K562 (cell line): ENCODE results near the gene PLEKHG4B. TPM values are rescaled to one million over a fixed set of nuclear protein-coding genes. Genes with fewer than 3 reads are reported as not detected.

Source experiments
- ATAC-seq: fragments of 200-7000 bp; cut with Tn5 transposase; 3 replicates; pipeline ENCODE4 v1.9.1; 2020; ENCODE audit warnings: moderate library complexity
- BruUV-seq: library from RNA; stranded (reverse); fragments of 400-500 nt; replicated peaks from 2 replicates; lab custom pipeline; 2021; lab: Mats Ljungman, UMichigan
- CTCF ChIA-PET: fragments of 300-600 bp; formaldehyde crosslinking; extraction: SDS; loops from one replicate; lab custom pipeline; 2021; ENCODE audit warnings: low intra/inter-chr PET ratio; lab: Yijun Ruan, JAX
- POLR2A ChIA-PET: fragments of 300-600, 350-650 bp; sonication (Branson Sonifier 250); formaldehyde crosslinking; extraction: SDS; loops from one replicate; lab custom pipeline; 2021; ENCODE audit warnings: antibody characterized with exemption, inconsistent platforms; lab: Yijun Ruan, JAX
- DNase-seq, 4 experiments: peaks; one replicate each; pipeline versions ENCODE4 v3.0.0 to v3.0.0-alpha.2; 2011 to 2018; ENCODE audit warnings: low spot score in 3 of 4, mixed read lengths in 3 of 4; ENCODE audit errors: extremely low read depth in 1 of 4
- FAIRE-seq: peaks from 2 replicates; lab custom pipeline; 2011; peaks lifted over from hg19 to GRCh38; lab: Jason Lieb, UNC
- H2AFZ ChIP-seq: 2 replicates; pipeline ENCODE4 v1.6.0; 2011; ENCODE audit warnings: low read depth, low read length, control low read depth, inconsistent platforms
- H3K27ac ChIP-seq: fragments of 200-600 bp; 3 replicates; pipeline ENCODE4 v1.8.0; 2011; ENCODE audit warnings: low read depth, mild to moderate bottlenecking, control low read depth, inconsistent platforms, low read length, moderate library complexity, mixed read lengths; ENCODE audit errors: extremely low read depth
- H3K27me3 ChIP-seq, 2 experiments: fragments of 300-600 bp in 1 of 2; 2 replicates in 1 of 2; 3 replicates in 1 of 2; pipeline versions ENCODE4 v1.6.0 to v1.8.0; 2011; ENCODE audit warnings: inconsistent platforms in 2 of 2, low read length in 2 of 2, mild to moderate bottlenecking in 1 of 2, mixed read lengths in 1 of 2, moderate library complexity in 1 of 2; ENCODE audit not compliant: control insufficient read depth in 2 of 2, insufficient read depth in 2 of 2
- H3K36me3 ChIP-seq: fragments of 300-600 bp; 3 replicates; pipeline ENCODE4 v1.8.0; 2011; ENCODE audit warnings: mild to moderate bottlenecking, low read length, inconsistent platforms; ENCODE audit not compliant: control insufficient read depth, insufficient read depth
- H3K4me1 ChIP-seq, 2 experiments: fragments of 200-600 bp in 1 of 2; replicated peaks in 1 of 2; 2 replicates in 1 of 2; 3 replicates in 1 of 2; pipeline versions ENCODE4 v1.5.1 to v1.8.0; 2011; ENCODE audit warnings: inconsistent platforms in 2 of 2, low read length in 2 of 2, mild to moderate bottlenecking in 1 of 2, mixed read lengths in 1 of 2, moderate library complexity in 1 of 2; ENCODE audit not compliant: control insufficient read depth in 2 of 2, insufficient read depth in 2 of 2
- H3K4me2 ChIP-seq: 2 replicates; pipeline ENCODE4 v1.6.1; 2011; ENCODE audit warnings: low read length, control low read depth, inconsistent platforms, mixed read lengths; ENCODE audit not compliant: insufficient read depth
- H3K4me3 ChIP-seq: fragments of 200-600 bp; sonication (generic), shearing (Covaris generic); 2 replicates; pipeline ENCODE4 v1.5.1; 2016; ENCODE audit warnings: control low read depth, inconsistent platforms
- H3K79me2 ChIP-seq: fragments of 200-600 bp; 3 replicates; pipeline ENCODE4 v1.8.0; 2011; ENCODE audit warnings: low read length, inconsistent platforms; ENCODE audit not compliant: control insufficient read depth, insufficient read depth
- H3K9ac ChIP-seq, 2 experiments: 2 replicates each; pipeline versions ENCODE4 v1.6.0 to v1.6.1; 2011; ENCODE audit warnings: low read depth in 2 of 2, low read length in 2 of 2, control low read depth in 1 of 2, inconsistent platforms in 1 of 2, mild to moderate bottlenecking in 1 of 2, mixed read lengths in 1 of 2; ENCODE audit not compliant: insufficient read depth in 1 of 2
- H3K9me1 ChIP-seq: one replicate; pipeline ENCODE4 v1.6.0; 2011; ENCODE audit warnings: inconsistent platforms, mild to moderate bottlenecking, low read length, moderate library complexity; ENCODE audit not compliant: control insufficient read depth, insufficient read depth
- H3K9me3 ChIP-seq: replicated peaks from 2 replicates; pipeline ENCODE4 v1.5.1; 2011; ENCODE audit warnings: low read depth, low read length, inconsistent platforms; ENCODE audit not compliant: control insufficient read depth, insufficient read depth
- H4K20me1 ChIP-seq: replicated peaks from 2 replicates; pipeline ENCODE4 v1.6.1; 2011; ENCODE audit warnings: low read length, inconsistent platforms, mixed read lengths; ENCODE audit not compliant: control insufficient read depth, insufficient read depth
- ATF1 ChIP-seq, 2 experiments: fragments of 450-650 bp in 1 of 2; IDR thresholded peaks; 2 replicates each; pipeline ENCODE4 v1.6.1; 2016; ENCODE audit warnings: missing compliant biosample characterization in 1 of 2, missing genetic modification characterization in 1 of 2
- CHCHD3 ChIP-seq: fragments of 250-450 bp; sonication (Bioruptor Pico); IDR thresholded peaks from 2 replicates; pipeline ENCODE4 v2.1.2; 2022; ENCODE audit warnings: mild to moderate bottlenecking
- CREB1 ChIP-seq, 2 experiments: sonication (generic) in 1 of 2; formaldehyde crosslinking in 1 of 2; IDR thresholded peaks; 2 replicates each; pipeline versions ENCODE4 v1.6.1 to v1.8.0; 2012 to 2022; ENCODE audit warnings: inconsistent platforms in 1 of 2, mild to moderate bottlenecking in 1 of 2, missing genetic modification reagents in 1 of 2, moderate library complexity in 1 of 2
- CREM ChIP-seq: IDR thresholded peaks from 2 replicates; pipeline ENCODE4 v1.6.1; 2014; ENCODE audit warnings: antibody characterized with exemption, low read depth
- HNRNPH1 ChIP-seq: fragments of 200-400 bp; formaldehyde crosslinking; optimal IDR thresholded peaks from 2 replicates; pipeline ENCODE3; 2017; ENCODE audit warnings: low read depth, mild to moderate bottlenecking, low read length, moderate library complexity
- IRF2 ChIP-seq: sonication (generic); formaldehyde crosslinking; IDR thresholded peaks from 2 replicates; pipeline ENCODE4 v1.8.1; 2022; ENCODE audit warnings: mild to moderate bottlenecking, missing genetic modification reagents
- SNAPC5 ChIP-seq: fragments of 250-450 bp; sonication (Bioruptor Pico); IDR thresholded peaks from 2 replicates; pipeline ENCODE4 v1.8.0; 2021; ENCODE audit warnings: moderate library complexity, mild to moderate bottlenecking, inconsistent platforms
- YY1 ChIP-seq, 3 experiments: IDR thresholded peaks; 2 replicates each; pipeline ENCODE4 v1.6.1; 2011; ENCODE audit warnings: low read length in 2 of 3, mild to moderate bottlenecking in 2 of 3, moderate library complexity in 2 of 3, borderline replicate concordance in 1 of 3, control low read depth in 1 of 3, low read depth in 1 of 3; ENCODE audit not compliant: insufficient read depth in 3 of 3, insufficient replicate concordance in 2 of 3, control insufficient read depth in 1 of 3, insufficient read length in 1 of 3; ENCODE audit errors: extremely low read depth in 1 of 3
- ZKSCAN8 ChIP-seq: fragments of 200-800 bp; sonication (Bioruptor generic); IDR thresholded peaks from 2 replicates; pipeline ENCODE4 v1.6.1; 2016; ENCODE audit warnings: missing genetic modification characterization, missing compliant biosample characterization
- ZNF740 ChIP-seq, 3 experiments: fragments of 200-800 bp in 1 of 3; sonication (Bioruptor generic) in 1 of 3; sonication (generic) in 1 of 3; formaldehyde crosslinking in 1 of 3; IDR thresholded peaks; 2 replicates each; pipeline versions ENCODE4 v1.6.1 to v1.8.0; 2016 to 2022; ENCODE audit warnings: mild to moderate bottlenecking in 2 of 3, missing compliant biosample characterization in 2 of 3, missing genetic modification characterization in 2 of 3, missing genetic modification reagents in 1 of 3
- ZNF785 ChIP-seq: fragments of 250-450 bp; sonication (Bioruptor Pico); IDR thresholded peaks from 2 replicates; pipeline ENCODE4 v1.4.0; 2020; ENCODE audit warnings: mild to moderate bottlenecking
- WGBS: fragments of 100-300 bp; shearing (Covaris generic); methylation state at CpG from one replicate; pipeline ENCODE4 v1.1.6; 2016; ENCODE audit warnings: low coverage, mixed read lengths; ENCODE audit not compliant: insufficient coverage; ENCODE audit errors: missing lambda C conversion rate; 5-methylcytosine and 5-hydroxymethylcytosine counted together
- in situ Hi-C: fragments of 300-500 bp; cut with MboI; formaldehyde crosslinking; loops from 4 replicates; pipeline ENCODE4 v1.15.0; 2018; ENCODE audit warnings: inconsistent platforms, mixed read lengths
- intact Hi-C: fragments of 100-400 bp; cut with micrococcal nuclease; formaldehyde crosslinking; loops from 2 replicates; pipeline ENCODE4 v1.14.2; 2022
- polyA plus RNA-seq, 8 experiments: library from polyadenylated mRNA; depleted of rRNA in 4 of 8; stranded (reverse) in 5 of 8; unstranded in 3 of 8; fragments of >200 nt; fragmentation: Nextera tagmentation in 2 of 8; fragmentation: Illumina TruSeq in 1 of 8; extraction: Ambion mirVana in 2 of 8; extraction: Trizol in 1 of 8; gene quantifications; 2 replicates each; pipeline versions ENCODE4 v1.2.1 to v1.2.3, GENCODE V29; 2011 to 2014; ENCODE audit warnings: inconsistent platforms in 1 of 8, missing spikeins in 1 of 8
- total RNA-seq, 7 experiments: library from RNA; depleted of rRNA in 6 of 7; stranded (reverse); fragments of >200 nt in 6 of 7; fragmentation: Illumina TruSeq in 2 of 7; extraction: Trizol in 2 of 7; gene quantifications; 2 replicates each; pipeline versions ENCODE4 v1.2.1 to v1.2.3, GENCODE V29; 2011 to 2021; ENCODE audit warnings: low replicate concordance in 1 of 7

Gene PLEKHG4B
- total and polyA plus RNA-seq, 9 of the 15 experiments (the other 6 are each of a cell fraction or from before 2014, with no cell fraction given): 0.02 TPM; not detected in 8

- CTCF ChIA-PET: no interaction called here
These were observed 77.7 kb downstream of the PLEKHG4B start for GRCh38 chr5:169728-170094.

GRCh38 chr5:170971-171800 is 79.2 kb downstream of the PLEKHG4B start:
- Histone ChIP-seq H2AFZ (no peak overlapping the region), H3K79me2 (no peaks in the 10 kb centered on the region), H3K9me1 (peaks cover 4% of the 10 kb centered on the region), H4K20me1 (peaks cover 12% of the 10 kb centered on the region), H3K4me2 (no peak overlapping the region)
- no peak for DNase-seq
- TF ChIP-seq CREM (peak; percentile 27; the same call in 1 of the 2 replicates), YY1 (IDR thresholded peaks at IDR 0.05; ENCODE audit: borderline replicate concordance in 1 of 3, control insufficient read depth in 1 of 3, extremely low read depth in 1 of 3, insufficient read depth in 3 of 3, insufficient read length in 1 of 3, insufficient replicate concordance in 2 of 3, low read depth in 1 of 3, low read length in 2 of 3) (no peak), IRF2 (CRISPR knock-in tag) (no peak), SNAPC5 (CRISPR knock-in tag) (no peak), ZNF740 (CRISPR knock-in tag; IDR thresholded peaks at IDR 0.05) (no peak), ZNF740 (tag; IDR thresholded peaks at IDR 0.05) (no peak), ATF1 (CRISPR knock-in tag; IDR thresholded peaks at IDR 0.05) (no peak), ATF1 (tag; IDR thresholded peaks at IDR 0.05) (0 out of 2 replicates have a peak, but pooled peaks have one; percentile 28), CREB1 (IDR thresholded peaks at IDR 0.05) (0 out of 2 replicates have a peak, but pooled peaks have one; percentile 25), CREB1 (CRISPR knock-in tag; IDR thresholded peaks at IDR 0.05) (no peak), ZNF785 (CRISPR knock-in tag) (no peak), HNRNPH1 (no peak)
- TF ChIP-seq, all 486 proteins: peak for 3
- BruUV-seq: no TSS peak
- ATAC-seq (no peak; the same call in 2 of the 3 replicates), FAIRE-seq (no peak)
- Histone ChIP-seq H3K27ac (no peak overlapping the region), H3K9ac (peak overlapping the region in 1 of 2 experiments; percentile 35; a peak in 1 of 4 replicates), H3K36me3 (no peaks in the 10 kb centered on the region), H3K27me3 (peaks cover 61 to 88% of the 10 kb centered on the region in 2 experiments), H3K4me1 (peaks cover 0 to 20% of the 10 kb centered on the region in 2 experiments; a peak in 3 of 5 replicates), H3K4me3 (no peak overlapping the region), H3K9me3 (no peaks in the 10 kb centered on the region)
- intact Hi-C loops (no loop called here), in situ Hi-C loops (no loop called here)
- POLR2A ChIA-PET: interaction anchor here (1.0 kb wide), 1 partner anchor 9 kb away, joined by 5 read pairs; no protein-coding TSS in a partner anchor
- 12% methylated on average over 36 of the region's 37 CpGs for WGBS
- CTCF ChIA-PET: no interaction called here

More at GRCh38 chr5:169728-170094, 77.7 kb downstream of the PLEKHG4B start:
- in situ Hi-C loops: no loop called here
- peak; percentile 57 for FAIRE-seq
- H3K36me3 ChIP-seq: no peaks in the 10 kb centered on the region
- intact Hi-C loops: no loop called here
- H3K9me3 ChIP-seq: no peaks in the 10 kb centered on the region
- peaks cover 52 to 76% of the 10 kb centered on the region in 2 experiments for H3K27me3 ChIP-seq
- H3K27ac ChIP-seq: no peak overlapping the region
- peaks cover 12% of the 10 kb centered on the region for H4K20me1 ChIP-seq
- H3K79me2 ChIP-seq: no peaks in the 10 kb centered on the region
- DNase-seq: no peak
- TF ChIP-seq CHCHD3 (CRISPR knock-in tag) (no peak), ZKSCAN8 (CRISPR knock-in tag) (no peak)
- peaks cover 0 to 22% of the 10 kb centered on the region in 2 experiments; a peak in 3 of 5 replicates for H3K4me1 ChIP-seq
- ATAC-seq: peak; percentile 30; the same call in 2 of the 3 replicates
- 0 out of 2 replicates have a peak overlapping the region, but pooled peaks have one; percentile 35 for H2AFZ ChIP-seq
- POLR2A ChIA-PET: no interaction called here
- WGBS: 1% methylated on average over 12 of the region's 12 CpGs
- BruUV-seq: no TSS peak
- no peak overlapping the region for H3K4me3 ChIP-seq
- H3K4me2 ChIP-seq: 0 out of 2 replicates have a peak overlapping the region, but pooled peaks have one; percentile 19
- peaks cover 4% of the 10 kb centered on the region for H3K9me1 ChIP-seq
- no peak overlapping the region for H3K9ac ChIP-seq
